ENCODE measurements around the gene SH3PXD2A. TPM values are rescaled to one million over a fixed set of nuclear protein-coding genes. Genes with fewer than 3 reads are reported as not detected.
"Not testable (repeated sequence)": the region's sequence is repeated elsewhere in the genome, so short reads cannot be mapped to it uniquely, and the experiment has no call there.

The SH3PXD2A gene
- total RNA-seq, 1 experiment from 2014 or later, result 6.3 TPM

GRCh38 chr10:103847909-103848468 is 7.4 kb downstream of the SH3PXD2A start:
- H3K27me3 ChIP-seq (replicated peaks; ENCODE audit: control insufficient read depth, insufficient read depth, low read length), result no peaks in the 10 kb centered on the region

GRCh38 chr10:103847346-103847745 is 8.0 kb downstream of the SH3PXD2A start:
- Mint-ChIP-seq H3K27me3 (ENCODE audit: insufficient read depth, unreplicated experiment) (no peaks in the 10 kb centered on the region), H3K9me3 (ENCODE audit: unreplicated experiment) (no peaks in the 10 kb centered on the region), H3K4me3 (ENCODE audit: unreplicated experiment) (no peak overlapping the region), H3K4me1 (ENCODE audit: low read depth, unreplicated experiment) (peaks cover 18% of the 10 kb centered on the region), H3K27ac (ENCODE audit: unreplicated experiment) (no peak overlapping the region), H3K36me3 (ENCODE audit: insufficient read depth, unreplicated experiment) (no peaks in the 10 kb centered on the region)
- TF ChIP-seq CTCF (IDR thresholded peaks at IDR 0.05; ENCODE audit: insufficient read depth in 1 of 2, low read depth in 1 of 2, low read length in 1 of 2, severe bottlenecking in 1 of 2, unreplicated experiment in 1 of 2), result no peak
- 0 out of 2 replicates have a peak, but pooled peaks cover 4% of the 10 kb centered on the region for H3K4me1 ChIP-seq
- BruUV-seq (replicated peaks), result no TSS peak
- H3K27me3 ChIP-seq (replicated peaks; ENCODE audit: control insufficient read depth, insufficient read depth, low read length), result no peaks in the 10 kb centered on the region
- H3K9me3 ChIP-seq, result no peaks in the 10 kb centered on the region
- DNase-seq, result no peak
- CTCF ChIA-PET, result interaction anchor here (1.4 to 2.7 kb wide), 2 partner anchors 13 to 134 kb away, joined by 6 to 15 read pairs; no protein-coding TSS in a partner anchor
- H3K36me3 ChIP-seq (ENCODE audit: control insufficient read depth, insufficient read depth, low read length), result peaks cover under 1% of the 10 kb centered on the region
- no peak overlapping the region for H3K4me3 ChIP-seq (ENCODE audit: low read depth, low read length)
- POLR2A ChIA-PET, result no interaction called here
- intact Hi-C loops (cut with micrococcal nuclease; ENCODE audit: unreplicated experiment), result no loop called here

More at GRCh38 chr10:103847909-103848468, 7.4 kb downstream of the SH3PXD2A start:
- ChIA-PET CTCF (interaction anchor here (0.6 to 2.7 kb wide), 7 partner anchors 13 to 219 kb away, joined by 3 to 15 read pairs (median 3); no protein-coding TSS in a partner anchor), POLR2A (no interaction called here)
- Mint-ChIP-seq H3K27me3 (ENCODE audit: insufficient read depth, unreplicated experiment) (no peaks in the 10 kb centered on the region), H3K36me3 (ENCODE audit: insufficient read depth, unreplicated experiment) (no peaks in the 10 kb centered on the region), H3K4me1 (ENCODE audit: low read depth, unreplicated experiment) (peaks cover 13% of the 10 kb centered on the region), H3K9me3 (ENCODE audit: unreplicated experiment) (no peaks in the 10 kb centered on the region), H3K27ac (ENCODE audit: unreplicated experiment) (peak overlapping the region; percentile 19), H3K4me3 (ENCODE audit: unreplicated experiment) (no peak overlapping the region)
- Histone ChIP-seq H3K4me3 (ENCODE audit: low read depth, low read length) (no peak overlapping the region), H3K9me3 (no peaks in the 10 kb centered on the region), H3K36me3 (ENCODE audit: control insufficient read depth, insufficient read depth, low read length) (peaks cover 2% of the 10 kb centered on the region), H3K4me1 (0 out of 2 replicates have a peak, but pooled peaks cover 4% of the 10 kb centered on the region)
- peak; percentile 34 to 43 for TF ChIP-seq CTCF (IDR thresholded peaks at IDR 0.05; ENCODE audit: insufficient read depth in 1 of 2, low read depth in 1 of 2, low read length in 1 of 2, severe bottlenecking in 1 of 2, unreplicated experiment in 1 of 2)
- no TSS peak for BruUV-seq (replicated peaks)
- intact Hi-C loops (cut with micrococcal nuclease; ENCODE audit: unreplicated experiment), result no loop called here
- peak; percentile 31 to 43 for DNase-seq

- Mint-ChIP-seq H3K27me3 (ENCODE audit: insufficient read depth, unreplicated experiment) (no peaks in the 10 kb centered on the region), H3K4me1 (ENCODE audit: low read depth, unreplicated experiment) (peaks cover 20% of the 10 kb centered on the region), H3K36me3 (ENCODE audit: insufficient read depth, unreplicated experiment) (no peaks in the 10 kb centered on the region), H3K9me3 (ENCODE audit: unreplicated experiment) (no peaks in the 10 kb centered on the region), H3K4me3 (ENCODE audit: unreplicated experiment) (no peak overlapping the region), H3K27ac (ENCODE audit: unreplicated experiment) (no peak overlapping the region)
- no TSS peak for BruUV-seq (replicated peaks)
- H3K4me3 ChIP-seq (ENCODE audit: low read depth, low read length), result no peak overlapping the region
- TF ChIP-seq CTCF (IDR thresholded peaks at IDR 0.05; ENCODE audit: insufficient read depth in 1 of 2, low read depth in 1 of 2, low read length in 1 of 2, severe bottlenecking in 1 of 2, unreplicated experiment in 1 of 2), result no peak
- no peaks in the 10 kb centered on the region; the same call in none of the 2 replicates for H3K36me3 ChIP-seq (ENCODE audit: control insufficient read depth, insufficient read depth, low read length)
- H3K27me3 ChIP-seq (replicated peaks; ENCODE audit: control insufficient read depth, insufficient read depth, low read length), result no peaks in the 10 kb centered on the region
- ChIA-PET POLR2A (no interaction called here), CTCF (no interaction called here)
- H3K9me3 ChIP-seq, result no peaks in the 10 kb centered on the region
- 0 out of 2 replicates have a peak, but pooled peaks cover 4% of the 10 kb centered on the region for H3K4me1 ChIP-seq
- DNase-seq, result no peak
- intact Hi-C loops (cut with micrococcal nuclease; ENCODE audit: unreplicated experiment), result no loop called here
Measured at GRCh38 chr10:103845972-103846371, 9.4 kb downstream of the SH3PXD2A start.

GRCh38 chr10:103845346-103845745 is 10.0 kb downstream of the SH3PXD2A start:
- H3K4me3 Mint-ChIP-seq (ENCODE audit: unreplicated experiment); BruUV-seq (replicated peaks); DNase-seq; H3K4me3 ChIP-seq (ENCODE audit: low read depth, low read length); H3K27me3 ChIP-seq (replicated peaks; ENCODE audit: control insufficient read depth, insufficient read depth, low read length); H3K36me3 ChIP-seq (ENCODE audit: control insufficient read depth, insufficient read depth, low read length); POLR2A ChIA-PET; H3K4me1 ChIP-seq; intact Hi-C loops (cut with micrococcal nuclease; ENCODE audit: unreplicated experiment); CTCF ChIA-PET; H3K9me3 Mint-ChIP-seq (ENCODE audit: unreplicated experiment); H3K36me3 Mint-ChIP-seq (ENCODE audit: insufficient read depth, unreplicated experiment); H3K27ac Mint-ChIP-seq (ENCODE audit: unreplicated experiment); H3K9me3 ChIP-seq; H3K27me3 Mint-ChIP-seq (ENCODE audit: insufficient read depth, unreplicated experiment): not testable (repeated sequence)
- H3K4me1 Mint-ChIP-seq (ENCODE audit: low read depth, unreplicated experiment), result peaks cover 20% of the 10 kb centered on the region

Measured in Caco-2 (cell line).